HepG2 (cell line): ENCODE results near the gene HS3ST3B1. TPM values are rescaled to one million over a fixed set of nuclear protein-coding genes. Genes with fewer than 3 reads are reported as not detected.

Experiments
- ATF1 ChIP-seq: IDR thresholded peaks from 2 replicates; pipeline ENCODE4 v1.6.1; 2016; ENCODE audit warnings: mild to moderate bottlenecking, control low read depth
- CBFB ChIP-seq: sonication (generic); formaldehyde crosslinking; IDR thresholded peaks from 2 replicates; pipeline ENCODE4 v1.4.0; 2020; ENCODE audit warnings: missing genetic modification reagents
- CC2D1A ChIP-seq: sonication (generic); formaldehyde crosslinking; IDR thresholded peaks from 2 replicates; pipeline ENCODE4 v1.8.1; 2023; ENCODE audit warnings: mild to moderate bottlenecking, missing genetic modification reagents
- CEBPG ChIP-seq: IDR thresholded peaks from 2 replicates; pipeline ENCODE4 v1.6.1; 2016
- ELF1 ChIP-seq: sonication (generic); formaldehyde crosslinking; IDR thresholded peaks from 2 replicates; pipeline ENCODE4 v1.4.0; 2020; ENCODE audit warnings: missing genetic modification reagents
- ISX ChIP-seq: sonication (generic); formaldehyde crosslinking; conservative IDR thresholded peaks from 2 replicates; pipeline ENCODE4 v1.5.0; 2020; ENCODE audit warnings: missing genetic modification reagents
- JUNB ChIP-seq: sonication (generic); formaldehyde crosslinking; IDR thresholded peaks from 2 replicates; pipeline ENCODE4 v1.8.0; 2022; ENCODE audit warnings: missing genetic modification reagents, mild to moderate bottlenecking, borderline replicate concordance
- KMT2B ChIP-seq: IDR thresholded peaks from 2 replicates; pipeline ENCODE4 v1.6.1; 2016; ENCODE audit warnings: missing genetic modification reagents, missing compliant biosample characterization
- PAXIP1 ChIP-seq: sonication (generic); formaldehyde crosslinking; conservative IDR thresholded peaks from 2 replicates; pipeline ENCODE4 v1.4.0; 2020; ENCODE audit warnings: mild to moderate bottlenecking, missing genetic modification reagents, moderate library complexity
- ZC3H13 ChIP-seq: sonication (generic); formaldehyde crosslinking; IDR thresholded peaks from 2 replicates; pipeline ENCODE4 v1.8.1; 2023; ENCODE audit warnings: mild to moderate bottlenecking, missing genetic modification reagents, moderate library complexity
- ZFP37 ChIP-seq: sonication (generic); formaldehyde crosslinking; IDR thresholded peaks from 2 replicates; pipeline ENCODE4 v1.4.0; 2020; ENCODE audit warnings: missing genetic modification reagents, borderline replicate concordance
- ZNF180 ChIP-seq: sonication (generic); formaldehyde crosslinking; IDR thresholded peaks from 2 replicates; pipeline ENCODE4 v1.4.0; 2020; ENCODE audit warnings: low read depth, missing genetic modification reagents, borderline replicate concordance
- ZNF230 ChIP-seq: sonication (generic); formaldehyde crosslinking; IDR thresholded peaks from 2 replicates; pipeline ENCODE4 v1.4.0; 2020; ENCODE audit warnings: mild to moderate bottlenecking, missing genetic modification reagents
- ZNF414 ChIP-seq: sonication (generic); formaldehyde crosslinking; IDR thresholded peaks from 2 replicates; pipeline ENCODE4 v1.5.0; 2020; ENCODE audit warnings: missing genetic modification reagents
- ZNF646 ChIP-seq: sonication (generic); formaldehyde crosslinking; IDR thresholded peaks from 2 replicates; pipeline ENCODE4 v1.9.0; 2021; ENCODE audit warnings: mild to moderate bottlenecking, missing genetic modification reagents
- ZNF704 ChIP-seq: sonication (generic); formaldehyde crosslinking; IDR thresholded peaks from 2 replicates; pipeline ENCODE4 v1.8.1; 2023; ENCODE audit warnings: mild to moderate bottlenecking, inconsistent platforms, moderate library complexity, missing genetic modification reagents, borderline replicate concordance
- ZSCAN21 ChIP-seq: sonication (generic); formaldehyde crosslinking; IDR thresholded peaks from 2 replicates; pipeline ENCODE4 v1.8.0; 2022; ENCODE audit warnings: mild to moderate bottlenecking, missing genetic modification reagents, moderate library complexity, borderline replicate concordance
- polyA plus RNA-seq, 8 experiments: library from polyadenylated mRNA; depleted of rRNA in 3 of 8; stranded (reverse) in 7 of 8; unstranded in 1 of 8; fragments of >200 nt; fragmentation: Illumina TruSeq in 4 of 8; extraction: Trizol in 4 of 8; gene quantifications; 2 replicates each; pipeline versions ENCODE4 v1.2.1 to v1.2.3, GENCODE V29; 2011 to 2016; ENCODE audit warnings: low read depth in 4 of 8, missing spikeins in 1 of 8, mixed read lengths in 1 of 8; ENCODE audit not compliant: insufficient read depth in 1 of 8
- total RNA-seq, 5 experiments: library from RNA; depleted of rRNA; stranded (reverse); fragments of >200 nt; fragmentation: Illumina TruSeq; extraction: Trizol; gene quantifications; 2 replicates each; pipeline ENCODE4 v1.2.3, GENCODE V29; 2016; ENCODE audit warnings: low read depth in 1 of 5

Gene HS3ST3B1
- total and polyA plus RNA-seq, 2 of the 13 experiments (the other 11 are each of a cell fraction or from before 2014, with no cell fraction given), result 15.7 to 39.5 TPM

- TF ChIP-seq ISX (CRISPR knock-in tag) (no peak), ELF1 (CRISPR knock-in tag) (peak; percentile 20; the same call in 1 of the 2 replicates), ZFP37 (CRISPR knock-in tag) (no peak), ZNF180 (CRISPR knock-in tag) (no peak), CBFB (0 out of 2 replicates have a peak, but pooled peaks have one; percentile 42), CEBPG (no peak), ZC3H13 (CRISPR knock-in tag) (peak; percentile 75), ATF1 (CRISPR knock-in tag) (no peak), KMT2B (no peak), ZNF704 (CRISPR knock-in tag) (no peak), ZNF646 (no peak), JUNB (no peak), ZNF230 (CRISPR knock-in tag) (no peak; the same call in 1 of the 2 replicates), ZSCAN21 (CRISPR knock-in tag) (no peak), PAXIP1 (CRISPR knock-in tag) (peak; percentile 53), CC2D1A (no peak), ZNF414 (CRISPR knock-in tag) (peak; percentile 40; the same call in 1 of the 2 replicates)
These were observed 3.6 kb upstream of the HS3ST3B1 start (continued) for GRCh38 chr17:14297161-14297851.
